GM12865 (cell line): ENCODE measurements around the gene MRPL28.
A peak's percentile ranks its signal among the peaks of the same experiment; 100 is the strongest.

Source experiments
- DNase-seq: peaks from one replicate; pipeline ENCODE4 v3.0.0; 2010; ENCODE audit warnings: low read depth
- H3K4me3 ChIP-seq: 2 replicates; pipeline ENCODE4 v1.5.1; 2011; ENCODE audit warnings: mild to moderate bottlenecking, low read depth, low read length, control low read depth
- TF ChIP-seq, protein P1 (sequence below): IDR thresholded peaks from 2 replicates; pipeline ENCODE4 v1.5.1; 2011; ENCODE audit warnings: low read length, control low read depth, low read depth, inconsistent platforms; ENCODE audit not compliant: insufficient read depth; ENCODE audit errors: missing control alignments

MRPL28 gene

DNA sequence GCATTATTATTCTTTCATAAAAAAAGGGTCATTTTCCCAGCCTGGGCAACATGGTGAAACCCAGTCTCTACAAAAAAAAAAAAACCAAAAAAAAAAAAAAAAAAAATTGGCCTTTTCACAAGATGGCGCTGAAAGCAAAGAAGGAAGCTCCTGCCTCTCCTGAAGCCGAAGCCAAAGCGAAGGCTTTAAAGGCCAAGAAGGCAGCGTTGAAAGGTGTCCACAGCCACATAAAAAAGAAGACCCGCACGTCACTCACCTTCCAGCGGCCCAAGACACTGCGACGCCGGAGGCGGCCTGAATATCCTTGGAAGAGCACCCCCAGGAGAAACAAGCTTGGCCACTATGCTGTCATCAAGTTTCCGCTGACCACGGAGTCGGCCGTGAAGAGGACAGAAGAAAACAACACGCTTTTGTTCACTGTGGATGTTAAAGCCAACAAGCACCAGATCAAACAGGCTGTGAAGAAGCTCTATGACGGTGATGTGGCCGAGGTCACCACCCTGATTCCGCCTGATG is 16.4 kb upstream of the MRPL28 start:
- TF ChIP-seq, protein P1, sequence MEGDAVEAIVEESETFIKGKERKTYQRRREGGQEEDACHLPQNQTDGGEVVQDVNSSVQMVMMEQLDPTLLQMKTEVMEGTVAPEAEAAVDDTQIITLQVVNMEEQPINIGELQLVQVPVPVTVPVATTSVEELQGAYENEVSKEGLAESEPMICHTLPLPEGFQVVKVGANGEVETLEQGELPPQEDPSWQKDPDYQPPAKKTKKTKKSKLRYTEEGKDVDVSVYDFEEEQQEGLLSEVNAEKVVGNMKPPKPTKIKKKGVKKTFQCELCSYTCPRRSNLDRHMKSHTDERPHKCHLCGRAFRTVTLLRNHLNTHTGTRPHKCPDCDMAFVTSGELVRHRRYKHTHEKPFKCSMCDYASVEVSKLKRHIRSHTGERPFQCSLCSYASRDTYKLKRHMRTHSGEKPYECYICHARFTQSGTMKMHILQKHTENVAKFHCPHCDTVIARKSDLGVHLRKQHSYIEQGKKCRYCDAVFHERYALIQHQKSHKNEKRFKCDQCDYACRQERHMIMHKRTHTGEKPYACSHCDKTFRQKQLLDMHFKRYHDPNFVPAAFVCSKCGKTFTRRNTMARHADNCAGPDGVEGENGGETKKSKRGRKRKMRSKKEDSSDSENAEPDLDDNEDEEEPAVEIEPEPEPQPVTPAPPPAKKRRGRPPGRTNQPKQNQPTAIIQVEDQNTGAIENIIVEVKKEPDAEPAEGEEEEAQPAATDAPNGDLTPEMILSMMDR, result no peak
- H3K4me3 ChIP-seq, result no peak overlapping the region

DNA sequence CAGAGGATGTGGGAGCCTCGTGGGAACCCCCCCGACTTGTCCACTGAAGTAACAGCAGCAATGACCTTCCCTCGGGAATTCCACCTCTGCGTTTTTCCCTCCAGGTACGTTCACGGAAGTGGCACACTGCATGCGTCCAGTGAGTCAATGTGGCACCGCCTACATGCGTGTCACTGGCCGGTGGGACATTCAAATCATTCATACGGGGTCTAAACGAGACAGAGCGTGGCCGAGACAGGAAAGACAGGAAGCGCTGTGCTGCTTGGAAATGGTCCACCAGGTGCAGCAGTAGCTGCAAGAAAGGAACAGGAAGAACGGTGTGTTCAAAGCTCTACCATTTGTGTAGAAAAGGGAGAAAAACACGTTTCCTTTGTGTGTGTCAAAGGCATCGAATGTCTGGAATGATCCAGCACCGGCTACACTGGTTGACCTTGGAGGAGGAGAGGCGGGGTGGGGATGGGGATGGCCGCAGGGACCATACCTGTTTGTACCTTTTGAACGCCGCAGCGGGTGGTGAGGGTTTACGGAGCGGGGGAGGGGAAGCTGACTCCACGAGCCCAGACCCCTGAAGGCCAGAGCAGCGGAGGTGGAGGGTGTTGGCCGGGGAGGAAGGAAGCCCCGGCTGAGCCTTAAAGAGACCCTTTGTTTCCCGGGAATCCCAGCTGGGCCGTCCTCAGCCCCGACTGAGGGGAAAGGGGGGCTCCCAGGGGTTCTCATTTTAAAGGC is 13.2 kb upstream of the MRPL28 start:
- DNase-seq, result peak; percentile 85

More for the DNA sequence above, 16.4 kb upstream of the MRPL28 start:
- no peak for DNase-seq

DNA sequence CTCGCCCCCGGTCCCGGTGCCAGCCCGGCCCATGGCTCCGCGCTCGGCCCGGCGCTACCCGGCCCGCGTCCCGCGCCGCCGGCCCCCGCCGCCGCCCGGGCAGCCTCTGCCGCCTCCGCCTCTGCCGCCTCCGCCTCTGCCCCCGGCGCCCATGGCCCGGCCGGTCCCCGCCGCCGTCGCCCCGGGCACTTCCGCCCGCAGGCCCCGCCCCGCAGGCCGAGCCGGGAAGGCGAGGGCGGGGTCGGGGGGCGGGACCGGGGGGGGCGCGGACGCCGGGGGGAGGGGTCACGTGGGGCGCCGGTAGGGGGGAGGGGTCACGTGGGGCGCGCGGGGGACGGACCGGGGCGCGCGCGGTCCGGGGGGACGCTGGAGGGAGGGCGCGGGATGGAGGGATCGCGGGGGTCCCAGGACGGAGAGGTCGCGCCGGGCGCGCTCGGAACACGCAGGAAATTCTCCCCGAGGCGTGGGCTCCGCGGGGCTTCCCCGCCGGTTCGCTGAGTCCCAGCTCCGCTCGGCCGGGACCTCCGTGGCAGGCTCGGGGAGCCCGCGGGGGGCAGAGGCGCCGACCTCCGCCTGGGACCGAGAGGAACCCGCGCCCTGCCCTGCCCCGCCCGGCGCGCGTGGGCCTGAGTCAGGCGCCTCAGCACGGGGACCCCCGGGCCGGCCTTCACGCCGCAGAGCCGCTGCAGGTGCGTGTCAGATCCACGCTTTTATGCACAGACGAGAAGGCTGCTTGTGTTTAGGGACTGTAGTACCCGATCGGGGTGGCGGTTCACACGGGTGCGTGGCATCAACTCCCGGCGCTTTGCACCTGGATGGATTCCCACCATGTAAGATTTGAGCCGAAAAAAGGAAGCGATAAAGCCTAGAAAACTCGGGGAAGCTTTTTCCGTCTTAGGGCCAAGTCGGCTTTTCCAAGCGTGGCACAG is 11.7 kb upstream of the MRPL28 start, which contains the start of gene PGAP6:
Gene PGAP6 (minus strand): TSS at position 190 of the 929 bp plus-strand sequence. CDS start 157 bp downstream, at position 33.
- peak within 1 kb of the TSS; percentile 93 for H3K4me3 ChIP-seq
- TF ChIP-seq, protein P1, result no peak
- peak; percentile 84 for DNase-seq

More for the DNA sequence above, 13.2 kb upstream of the MRPL28 start:
- TF ChIP-seq, protein P1, result no peak
- H3K4me3 ChIP-seq, result peak overlapping the region; percentile 93

DNA sequence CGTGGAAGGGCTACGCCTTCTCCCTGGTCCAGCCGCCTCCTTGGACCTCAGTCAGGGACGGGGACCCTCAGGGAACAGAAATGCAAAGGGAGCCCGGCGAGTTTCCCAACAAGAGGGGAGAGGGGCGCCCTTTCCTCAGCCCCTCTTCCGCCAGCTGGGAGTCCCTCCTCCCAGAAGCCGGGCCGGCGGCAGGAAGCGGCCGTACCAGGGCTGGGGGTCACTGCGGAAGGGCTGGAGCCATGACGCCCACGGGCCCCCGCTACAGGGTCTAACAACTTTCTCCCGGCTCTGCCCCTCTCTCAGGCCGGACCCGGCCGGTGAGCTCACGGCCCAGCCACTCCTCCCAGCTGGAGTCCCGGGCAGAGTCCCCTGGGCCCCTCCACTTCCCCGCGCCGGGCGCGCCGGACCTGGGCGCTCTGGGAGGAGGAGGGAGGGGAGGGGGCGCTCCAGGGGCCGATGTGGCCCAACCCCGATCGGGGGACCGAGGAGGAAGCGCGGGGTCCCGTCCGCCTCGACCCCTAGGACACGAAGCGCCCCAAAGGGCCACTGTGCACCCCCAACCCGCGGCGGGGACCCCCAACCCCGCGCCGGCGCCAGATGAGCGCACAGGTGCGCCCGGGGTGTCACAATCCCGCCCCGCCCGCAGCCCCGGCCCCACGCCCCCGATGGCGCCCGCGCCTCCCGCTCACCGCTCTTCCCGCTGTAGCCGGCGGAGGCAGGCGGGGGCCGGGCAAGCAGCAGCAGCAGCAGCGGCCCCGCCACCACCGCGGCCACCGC is 10.9 kb upstream of the MRPL28 start:
- TF ChIP-seq, protein P1, result no peak
- H3K4me3 ChIP-seq, result peak overlapping the region; percentile 88
- DNase-seq, result peak; percentile 43

DNA sequence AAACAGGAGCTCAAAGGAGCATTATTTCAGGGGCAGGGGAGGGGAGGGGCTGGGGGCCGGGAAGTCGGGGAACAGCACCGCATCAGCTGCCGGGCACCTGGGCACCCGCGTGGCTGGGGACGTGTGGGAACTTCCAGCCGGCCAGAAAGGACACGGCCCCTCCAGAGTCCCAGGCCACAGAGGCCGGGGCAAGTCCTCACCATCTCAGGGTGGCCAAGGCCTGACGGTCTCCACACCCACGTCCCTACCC is 10.3 kb upstream of the MRPL28 start:
- DNase-seq, result no peak
- TF ChIP-seq, protein P1, result no peak
- peak overlapping the region; percentile 88 for H3K4me3 ChIP-seq

DNA sequence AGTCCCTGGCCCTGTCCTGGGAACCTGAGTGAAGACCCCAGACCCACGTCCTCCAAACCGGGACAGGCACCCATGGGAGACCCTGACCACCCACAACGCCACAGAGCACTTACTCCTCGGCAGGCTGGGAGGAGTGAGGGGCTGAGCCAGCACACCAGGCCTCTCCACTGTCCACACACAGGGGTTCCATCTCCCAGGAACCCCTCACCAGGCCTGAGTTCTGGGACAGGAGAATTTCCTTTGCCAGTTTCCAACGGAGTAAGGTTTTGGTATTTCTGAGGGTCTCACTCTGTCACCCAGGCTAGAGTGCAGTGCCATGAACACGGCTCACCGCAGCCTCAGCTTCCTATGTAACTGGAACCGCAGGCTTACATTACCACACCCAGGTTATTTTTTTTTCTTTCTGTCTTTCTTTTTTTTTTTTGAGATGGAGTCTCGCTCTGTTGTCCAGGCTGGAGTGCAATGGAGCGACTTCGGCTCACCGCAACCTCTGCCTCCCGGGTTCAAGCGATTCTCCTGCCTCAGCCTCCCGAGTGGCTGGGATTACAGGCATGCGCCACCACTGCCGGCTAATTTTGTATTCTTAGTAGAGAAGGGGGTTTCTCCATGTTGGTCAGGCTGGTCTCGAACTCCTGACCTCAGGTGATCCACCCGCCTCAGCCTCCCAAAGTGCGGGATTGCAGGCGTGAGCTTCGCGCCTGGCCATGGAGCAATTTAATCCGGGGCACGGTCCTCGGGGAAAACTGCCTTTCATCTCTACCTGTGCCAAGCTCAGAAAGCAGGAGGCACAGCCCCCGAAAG is 9.8 kb upstream of the MRPL28 start:
- H3K4me3 ChIP-seq, result peak overlapping the region; percentile 88; the same call in 1 of the 2 replicates
- DNase-seq, result no peak
- TF ChIP-seq, protein P1, result no peak
